ENCODE measurements around the gene MAP3K12. TPM values are rescaled to one million over a fixed set of nuclear protein-coding genes. Genes with fewer than 3 reads are reported as not detected.

MAP3K12 gene
- total and polyA plus RNA-seq, 2 of the 8 experiments (the other 6 are each of a cell fraction or from before 2014, with no cell fraction given), result 23.4 to 42.7 TPM

- no peak for TF ChIP-seq USF2 (IDR thresholded peaks at IDR 0.05; ENCODE audit: low read length)
- 0 out of 2 replicates have a peak, but pooled peaks have one; percentile 6 for TF ChIP-seq POLR2AphosphoS5 (IDR thresholded peaks at IDR 0.05; ENCODE audit: low read depth, low read length)
- TF ChIP-seq NRF1 (IDR thresholded peaks at IDR 0.05; ENCODE audit: low read depth, low read length), result no peak
- no peak for TF ChIP-seq CREB1 (IDR thresholded peaks at IDR 0.05)
- TF ChIP-seq CBX8 (IDR thresholded peaks at IDR 0.05; ENCODE audit: borderline replicate concordance, low read depth, low read length), result no peak
- no peak for TF ChIP-seq MAX (IDR thresholded peaks at IDR 0.05)
- TF ChIP-seq EZH2 (IDR thresholded peaks at IDR 0.05; ENCODE audit: low read depth, low read length, severe bottlenecking), result no peak
- TF ChIP-seq RXRA (IDR thresholded peaks at IDR 0.05; ENCODE audit: insufficient read depth, low read depth, low read length), result no peak
- no peak for TF ChIP-seq TAF7 (optimal IDR thresholded peaks at IDR 0.05; ENCODE audit: borderline replicate concordance, low read depth, low read length)
These were observed 22.5 kb downstream of the MAP3K12 start (continued) for GRCh38 chr12:53476769-53477209.
